Tibial artery (tissue), 4 donors: ENCODE results near the gene PCDHA1.
"Not testable (repeated sequence)": the region's sequence is repeated elsewhere in the genome, so short reads cannot be mapped to it uniquely, and the experiment has no call there.

Source experiments
- DNase-seq, 2 donors: peaks; one replicate each; pipeline ENCODE4 v3.0.0-alpha.2; 2019
- H3K27ac ChIP-seq, 2 donors: fragments of 200-600 bp; sonication (generic) in 1 of 2; 1 replicate in 1 of 2; 2 replicates in 1 of 2; pipeline ENCODE4 v1.5.1; 2018 to 2019; ENCODE audit warnings: mild to moderate bottlenecking in 1 of 2
- H3K27me3 ChIP-seq, 2 donors: fragments of 200-600 bp; sonication (generic) in 1 of 2; one replicate each; pipeline versions ENCODE4 v1.5.1 to v1.6.0; 2016 to 2019
- H3K36me3 ChIP-seq, 3 donors: fragments of 200-600 bp; sonication (generic) in 2 of 3; one replicate each; pipeline ENCODE4 v1.5.1; 2016 to 2019; ENCODE audit warnings: mild to moderate bottlenecking in 2 of 3
- H3K4me1 ChIP-seq, 4 donors: fragments of 200-600 bp; sonication (generic) in 2 of 4; 1 replicate in 3 of 4; 2 replicates in 1 of 4; pipeline ENCODE4 v1.5.1; 2016 to 2019
- H3K4me3 ChIP-seq, 2 donors: fragments of 200-600 bp; sonication (generic) in 1 of 2; 1 replicate in 1 of 2; 2 replicates in 1 of 2; pipeline ENCODE4 v1.5.1; 2018 to 2019; ENCODE audit warnings: mild to moderate bottlenecking in 2 of 2
- H3K9me3 ChIP-seq, 3 donors: fragments of 200-600 bp; sonication (generic) in 1 of 3; one replicate each; pipeline ENCODE4 v1.5.1; 2016 to 2019
- CTCF ChIP-seq, 2 experiments: fragments of 200-600 bp in 1 of 2; fragments of 450-650 bp in 1 of 2; IDR thresholded peaks; one replicate each; pipeline ENCODE4 v1.5.1; 2017 to 2019; ENCODE audit warnings: antibody characterized with exemption in 2 of 2, mild to moderate bottlenecking in 1 of 2, moderate library complexity in 1 of 2
- intact Hi-C: fragments of 100-400 bp; cut with DNase I; formaldehyde crosslinking; loops from one replicate; pipeline ENCODE4 v1.15.0; 2023; ENCODE audit warnings: low total_unique reads

Gene PCDHA1

GRCh38 chr5:140795259-140795641 lies 9.3 kb downstream of the PCDHA1 start:
- DNase-seq = no peak
- Histone ChIP-seq H3K4me3 (no peak overlapping the region), H3K36me3 (no peaks in the 10 kb centered on the region), H3K27me3 (peaks cover 0 to 18% of the 10 kb centered on the region in 2 donors), H3K4me1 (no peaks in the 10 kb centered on the region), H3K27ac (no peak overlapping the region), H3K9me3 (peaks cover 0 to 51% (median 42%) of the 10 kb centered on the region in 3 donors)
- no peak for TF ChIP-seq CTCF (IDR thresholded peaks at IDR 0.05)
- intact Hi-C loops = no loop called here

GRCh38 chr5:140796072-140796717 lies 10.3 kb downstream of the PCDHA1 start:
- intact Hi-C loops, H3K4me3 ChIP-seq, H3K36me3 ChIP-seq, H3K27ac ChIP-seq, H3K4me1 ChIP-seq: not testable (repeated sequence)
- peak in 1 of 2 donors; percentile 59 for DNase-seq
- H3K9me3 ChIP-seq = peaks cover 0 to 50% (median 42%) of the 10 kb centered on the region in 3 donors
- H3K27me3 ChIP-seq = peaks cover 0 to 18% of the 10 kb centered on the region in 2 donors

- intact Hi-C loops = no loop called here
- peaks cover 0 to 18% of the 10 kb centered on the region in 2 donors for H3K27me3 ChIP-seq
- no peaks in the 10 kb centered on the region for H3K4me1 ChIP-seq
- no peak overlapping the region for H3K4me3 ChIP-seq
- H3K36me3 ChIP-seq = peaks cover 0 to 4% (median 0%) of the 10 kb centered on the region in 3 donors
- peak in 1 of 2 donors; percentile 53 for DNase-seq
- no peak overlapping the region for H3K27ac ChIP-seq
- H3K9me3 ChIP-seq = peaks cover 0 to 54% (median 44%) of the 10 kb centered on the region in 3 donors
- no peak for TF ChIP-seq CTCF (IDR thresholded peaks at IDR 0.05)
Measured at GRCh38 chr5:140796718-140797095, 10.8 kb downstream of the PCDHA1 start.

GRCh38 chr5:140800816-140801493 lies 15.0 kb downstream of the PCDHA1 start, which contains the start of gene PCDHA3:
TSS of gene PCDHA3 (plus strand) at chr5:140801057.
- Histone ChIP-seq H3K36me3 (peaks cover 0 to 4% (median 0%) of the 10 kb centered on the region in 3 donors), H3K4me3 (peak within 1 kb of the TSS; percentile 37 to 40), H3K9me3 (peaks cover 0 to 45% (median 45%) of the 10 kb centered on the region in 3 donors), H3K4me1 (no peaks in the 10 kb centered on the region), H3K27ac (no peak within 1 kb of the TSS), H3K27me3 (peaks cover 0 to 7% of the 10 kb centered on the region in 2 donors)
- DNase-seq = peak in 1 of 2 donors; percentile 60
- intact Hi-C loops = loop anchor here (10.0 kb wide), 1 partner anchor 244 kb away; no protein-coding TSS in a partner anchor
- peak; percentile 12 to 19 for TF ChIP-seq CTCF (IDR thresholded peaks at IDR 0.05)

- DNase-seq = no peak
- Histone ChIP-seq H3K4me1 (no peaks in the 10 kb centered on the region), H3K27me3 (peaks cover 0 to 6% of the 10 kb centered on the region in 2 donors), H3K36me3 (peaks cover 0 to 4% (median 0%) of the 10 kb centered on the region in 3 donors), H3K4me3 (peak overlapping the region; percentile 37 to 40), H3K27ac (no peak overlapping the region), H3K9me3 (peaks cover 0 to 45% (median 40%) of the 10 kb centered on the region in 3 donors)
- intact Hi-C loops = loop anchor here (10.0 kb wide), 1 partner anchor 243 kb away; no protein-coding TSS in a partner anchor
- no peak for TF ChIP-seq CTCF (IDR thresholded peaks at IDR 0.05)
Measured at GRCh38 chr5:140801494-140801841, 15.5 kb downstream of the PCDHA1 start.

- not testable (repeated sequence) for H3K27me3 ChIP-seq, H3K36me3 ChIP-seq, H3K27ac ChIP-seq, DNase-seq, H3K4me3 ChIP-seq, H3K4me1 ChIP-seq
- peaks cover 0 to 45% (median 38%) of the 10 kb centered on the region in 3 donors for H3K9me3 ChIP-seq
- intact Hi-C loops = loop anchor here (10.0 kb wide), 1 partner anchor 242 kb away; no protein-coding TSS in a partner anchor
Measured at GRCh38 chr5:140802381-140802780, 16.4 kb downstream of the PCDHA1 start.
